GM18907 (cell line): ENCODE data around the gene CHD3.

ENCODE experiments used
- ATAC-seq: cut with Tn5 transposase; IDR thresholded peaks from one replicate; pipeline ENCODE4 v1.9.1; 2021; ENCODE audit warnings: mild to moderate bottlenecking, moderate library complexity; ENCODE audit not compliant: unreplicated experiment

The CHD3 gene

DNA sequence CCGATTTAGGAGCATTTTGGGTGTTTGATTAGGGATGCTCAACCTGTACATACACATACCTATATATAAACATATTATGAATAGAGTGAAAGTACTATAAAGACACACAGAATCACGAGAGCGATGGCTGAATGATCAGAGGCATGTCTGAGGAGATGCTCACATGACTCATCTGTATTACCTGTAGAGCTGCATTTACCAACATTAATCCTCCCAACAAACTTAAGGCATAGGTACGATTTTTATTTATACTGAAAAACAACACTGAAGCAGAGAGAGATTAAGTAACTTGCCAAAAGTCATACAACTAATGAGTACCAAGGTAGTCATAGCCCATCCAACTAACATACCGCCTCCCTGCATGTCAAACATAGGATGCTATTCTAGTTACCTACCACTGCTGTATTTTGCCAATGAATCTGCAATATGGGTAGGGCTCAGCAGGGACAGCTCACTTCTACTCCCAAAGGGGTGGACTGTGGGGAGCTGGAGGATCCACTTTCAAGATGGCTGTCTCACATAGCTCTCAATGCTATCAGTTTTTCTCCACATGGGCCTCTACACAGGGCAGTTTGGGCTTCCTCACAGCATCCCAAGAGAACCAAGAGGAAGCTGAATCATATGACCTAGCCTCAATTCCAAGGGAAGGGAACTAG, 23.5 kb upstream of the CHD3 start:
- no peak for ATAC-seq

DNA sequence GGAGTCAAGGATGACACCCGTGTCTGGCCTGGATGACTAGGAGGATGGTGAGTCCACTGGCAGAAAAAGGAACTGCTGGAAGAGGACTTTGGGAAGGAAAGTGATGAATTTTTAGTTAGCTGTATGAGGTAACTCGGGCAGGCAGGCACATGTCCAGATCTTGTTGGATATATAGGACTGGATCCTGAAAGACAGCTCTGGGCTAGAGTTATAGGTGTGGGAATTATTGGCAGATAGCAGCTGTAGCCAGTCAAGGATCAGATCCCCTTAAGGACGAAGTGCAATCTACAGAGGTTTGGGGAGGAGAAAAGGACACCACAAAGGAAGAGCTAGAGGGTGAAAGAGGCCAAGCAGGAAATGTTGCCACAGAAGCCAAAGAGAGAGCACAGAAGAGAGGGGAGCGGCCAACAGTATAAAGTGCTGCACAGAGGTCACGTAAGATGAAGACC, 20.7 kb upstream of the CHD3 start:
- no peak for ATAC-seq

DNA sequence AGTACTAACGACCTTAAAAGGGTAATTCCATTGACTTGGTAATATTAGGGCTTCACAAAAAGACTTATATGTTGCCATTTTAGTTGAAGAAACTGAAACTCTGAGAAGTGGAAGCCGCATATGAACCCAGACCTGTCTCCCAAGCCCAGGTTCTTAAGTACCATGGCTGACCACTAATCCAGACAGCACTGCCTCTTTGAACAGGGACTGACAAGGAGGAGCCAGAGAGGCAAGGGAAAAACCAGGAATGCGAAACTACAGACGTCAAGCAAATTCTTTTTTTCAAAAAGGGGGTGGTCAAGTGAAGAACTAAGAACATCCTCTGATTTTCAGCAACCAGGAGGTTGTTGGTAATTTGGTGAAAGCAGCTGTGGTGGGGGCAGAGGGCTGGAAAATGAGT, 15.5 kb upstream of the CHD3 start:
- no peak for ATAC-seq

DNA sequence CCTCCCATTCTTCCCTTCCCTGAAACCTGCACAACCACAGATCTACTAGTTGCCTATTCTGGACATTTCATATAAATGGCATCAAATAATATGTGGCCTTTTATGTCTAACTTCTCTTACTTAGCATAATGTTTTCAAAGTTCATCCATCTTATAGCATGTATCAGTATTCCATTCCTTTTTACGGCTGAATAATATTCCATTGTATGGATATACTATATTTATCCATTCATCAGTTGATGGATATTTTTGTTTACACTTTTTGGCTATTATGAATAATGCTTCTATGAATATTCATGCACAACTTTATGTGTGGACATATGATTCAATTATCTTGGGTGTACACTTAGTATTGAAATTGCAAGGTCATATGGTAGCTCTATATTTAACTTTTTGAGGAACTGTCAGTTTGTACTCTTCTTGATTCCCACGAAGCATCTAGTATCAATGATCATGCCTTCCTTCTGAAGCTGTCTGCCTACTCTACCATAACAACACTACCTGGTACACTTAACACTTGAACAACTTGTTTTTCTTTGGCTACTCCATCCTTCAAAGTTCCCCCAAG, 12.7 kb upstream of the CHD3 start:
- ATAC-seq = no peak

DNA sequence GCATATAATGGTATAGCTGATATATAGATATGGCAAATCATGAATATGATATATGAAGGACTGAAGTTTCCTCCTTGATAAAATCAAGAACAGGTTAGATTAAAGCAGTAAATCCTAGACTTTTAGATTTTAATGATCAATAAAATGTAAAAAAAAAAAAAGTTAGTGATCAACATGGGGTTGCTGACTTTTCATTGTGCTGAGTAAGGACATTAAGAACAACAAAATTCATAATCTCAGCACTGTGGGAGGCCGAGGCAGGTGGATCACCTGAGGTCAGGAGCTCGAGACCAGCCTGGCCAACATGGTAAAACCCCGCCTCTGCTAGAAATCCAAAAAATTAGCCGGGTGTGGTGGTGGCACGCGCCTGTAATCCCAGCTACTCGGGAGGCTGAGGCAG, 10.4 kb upstream of the CHD3 start:
- no peak for ATAC-seq

DNA sequence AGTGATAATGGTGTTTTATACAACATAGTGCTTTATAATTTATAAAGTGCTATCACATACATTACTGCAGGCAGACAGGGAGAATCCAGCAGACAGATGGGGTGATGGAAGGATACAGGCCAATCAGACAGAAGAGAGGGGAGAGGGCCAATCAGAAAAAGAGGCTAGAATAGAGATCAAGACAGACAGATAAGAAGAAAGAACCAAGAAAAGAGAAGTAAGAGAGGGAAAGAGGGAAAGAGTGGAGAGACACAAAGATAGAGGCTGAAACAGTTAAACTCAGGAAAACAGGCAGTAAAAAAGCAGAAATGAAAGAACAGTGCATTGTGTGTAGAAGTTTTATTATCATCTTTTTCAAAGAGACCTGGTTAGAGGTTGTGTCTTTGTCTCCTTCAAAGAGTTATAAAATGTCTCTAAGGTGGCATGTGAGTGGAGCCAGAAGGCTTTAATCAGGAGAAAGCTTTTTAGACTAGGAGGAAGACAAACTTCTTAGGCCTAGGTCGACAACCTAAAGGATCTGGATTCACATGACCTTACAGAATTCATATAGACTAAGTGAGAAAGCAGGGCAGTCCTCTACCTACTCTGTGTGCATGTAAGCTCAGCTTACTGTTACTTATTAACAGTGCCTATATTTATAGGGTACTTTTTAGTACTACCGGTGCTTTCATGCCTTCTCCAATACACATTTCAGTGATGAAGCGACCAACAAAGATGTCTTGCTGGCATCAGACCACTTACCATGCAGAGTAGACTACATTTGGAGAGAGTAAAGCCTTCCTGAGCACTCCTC, 8.3 kb upstream of the CHD3 start:
- no peak for ATAC-seq

DNA sequence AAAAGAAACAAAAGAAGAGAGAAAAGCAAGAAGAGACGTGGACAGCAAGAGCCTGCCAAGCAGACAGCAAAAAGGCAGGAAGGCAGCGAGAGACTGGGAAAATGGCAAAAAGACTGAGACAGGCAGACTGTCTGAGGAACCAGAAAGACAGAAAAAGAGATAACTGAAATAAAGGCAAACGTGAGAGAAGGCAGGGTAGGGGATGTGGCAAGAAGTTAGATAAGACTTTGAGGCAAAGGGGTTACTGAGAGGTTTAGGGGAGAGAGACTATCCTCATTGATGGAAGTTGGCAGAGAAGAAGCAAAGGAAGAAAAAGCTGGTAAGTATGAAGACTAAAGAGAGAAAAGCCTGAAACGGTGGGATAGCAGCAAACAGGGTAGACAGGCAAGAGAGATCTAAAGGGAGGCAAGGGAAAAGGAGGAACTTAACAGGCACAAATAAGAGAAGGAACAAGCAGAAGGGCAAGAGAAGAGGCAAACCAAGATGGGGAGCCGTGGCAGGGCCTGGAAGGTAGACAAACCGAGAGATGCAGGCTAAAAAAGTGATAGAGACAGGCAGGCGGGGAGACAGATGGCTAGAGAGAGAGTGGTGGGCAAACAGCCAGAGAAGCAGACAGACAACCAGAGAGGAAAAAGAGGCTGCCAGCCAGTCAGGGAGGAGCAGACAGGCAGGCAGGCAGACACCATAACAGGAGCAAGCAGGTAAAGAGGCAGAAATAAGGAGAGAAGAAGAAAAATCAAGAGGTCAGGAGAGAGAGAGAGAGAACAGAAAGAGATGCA, 7.1 kb upstream of the CHD3 start:
- no peak for ATAC-seq

DNA sequence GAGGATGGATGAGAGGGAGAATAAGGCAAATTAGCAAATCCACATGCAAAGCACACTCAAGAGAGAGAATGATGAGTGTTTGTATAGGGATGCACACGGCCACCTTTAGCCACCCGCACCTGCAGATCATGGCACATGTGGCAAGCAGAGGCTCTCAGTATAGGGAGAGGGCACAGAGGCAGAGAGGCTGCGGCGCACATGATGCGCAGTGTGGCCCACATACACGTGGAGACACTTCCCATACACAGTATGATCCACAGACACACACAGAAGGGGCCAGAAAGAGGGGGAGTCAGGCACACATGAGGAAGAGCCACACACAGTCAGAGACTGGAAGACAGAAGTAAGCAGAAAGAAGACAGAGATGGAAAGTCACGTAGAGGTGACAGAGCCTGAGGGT, 6.5 kb upstream of the CHD3 start:
- ATAC-seq = no peak

DNA sequence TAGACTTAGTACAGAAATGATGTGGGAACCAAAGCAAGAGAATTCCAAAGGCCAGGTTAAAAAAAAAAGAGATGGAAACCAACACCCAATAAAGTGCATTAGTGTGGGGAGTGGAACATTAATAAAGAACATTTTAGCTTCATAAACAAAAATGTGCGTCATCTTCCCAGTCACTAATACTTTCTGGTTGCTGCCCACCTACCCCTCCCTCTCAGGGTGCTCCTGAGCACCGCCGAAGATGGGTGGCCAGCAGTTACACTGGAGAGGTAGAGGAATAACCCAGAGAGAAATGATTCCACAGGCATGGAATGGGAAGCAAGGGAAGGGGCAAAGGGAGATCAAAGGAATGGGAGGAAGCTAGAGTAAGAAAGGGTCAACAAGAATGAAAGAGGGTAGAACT, 6.0 kb upstream of the CHD3 start:
- ATAC-seq = no peak

DNA sequence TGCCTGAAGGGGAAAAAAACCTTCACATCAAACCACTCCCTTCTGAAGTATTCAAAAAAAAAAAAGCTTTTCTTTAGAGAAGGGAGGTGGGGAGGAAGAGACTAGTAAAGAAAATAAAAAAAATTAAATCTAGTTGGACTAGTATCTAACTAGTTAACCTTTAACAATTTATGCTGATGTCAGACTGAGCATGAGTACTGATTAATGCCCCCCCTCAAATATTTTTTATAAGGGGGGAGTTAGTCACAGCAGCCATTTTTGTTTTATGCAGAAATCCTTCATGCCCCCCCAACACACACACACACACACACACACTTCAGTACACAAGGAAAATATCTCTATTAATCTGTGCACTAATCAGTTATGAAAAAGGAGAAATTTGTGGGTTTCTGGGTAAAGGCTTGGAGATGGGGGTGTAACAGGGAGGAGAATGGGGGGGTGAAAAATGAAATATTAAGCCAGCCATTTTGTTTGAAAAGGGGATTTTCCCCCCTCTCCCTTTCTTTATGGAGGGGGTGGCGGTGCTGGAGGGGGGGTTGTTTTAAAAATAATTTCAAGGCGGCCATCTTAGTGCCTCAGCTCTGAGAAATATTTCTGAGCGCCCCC, 4.7 kb upstream of the CHD3 start:
- ATAC-seq = no peak

DNA sequence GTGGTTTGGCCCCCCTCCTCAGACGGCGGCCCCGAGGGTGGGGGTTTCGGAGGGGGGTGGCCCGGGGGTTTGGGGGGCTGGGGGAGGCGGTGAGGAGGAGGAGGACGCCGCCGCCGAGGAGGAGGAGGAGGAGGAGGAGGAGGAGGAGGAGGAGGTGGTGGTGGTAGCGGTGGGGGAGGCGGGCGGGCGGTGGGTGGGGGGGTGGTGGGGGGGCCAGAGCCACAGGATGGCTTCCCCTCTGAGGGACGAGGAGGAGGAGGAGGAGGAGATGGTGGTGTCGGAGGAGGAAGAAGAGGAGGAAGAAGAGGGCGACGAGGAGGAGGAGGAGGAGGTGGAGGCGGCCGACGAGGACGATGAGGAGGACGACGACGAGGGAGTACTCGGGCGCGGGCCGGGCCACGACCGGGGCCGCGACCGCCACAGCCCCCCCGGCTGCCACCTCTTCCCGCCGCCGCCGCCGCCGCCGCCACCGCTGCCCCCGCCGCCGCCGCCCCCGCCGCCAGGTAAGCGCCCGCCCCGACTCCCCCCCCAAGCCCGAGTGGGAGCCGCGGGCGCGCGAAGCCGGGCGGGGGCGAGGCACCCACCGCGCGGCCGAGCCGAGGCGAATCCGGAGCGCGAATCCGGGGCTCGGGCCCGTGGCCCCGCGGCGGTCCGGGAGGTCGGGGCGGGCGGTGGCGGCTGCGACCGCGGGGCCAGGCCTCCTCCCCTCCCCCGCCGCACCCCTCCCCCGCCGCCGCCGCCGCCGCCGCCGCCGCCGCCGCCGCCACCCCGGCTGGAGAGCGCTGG, 3.8 kb upstream of the CHD3 start:
- ATAC-seq = no peak

DNA sequence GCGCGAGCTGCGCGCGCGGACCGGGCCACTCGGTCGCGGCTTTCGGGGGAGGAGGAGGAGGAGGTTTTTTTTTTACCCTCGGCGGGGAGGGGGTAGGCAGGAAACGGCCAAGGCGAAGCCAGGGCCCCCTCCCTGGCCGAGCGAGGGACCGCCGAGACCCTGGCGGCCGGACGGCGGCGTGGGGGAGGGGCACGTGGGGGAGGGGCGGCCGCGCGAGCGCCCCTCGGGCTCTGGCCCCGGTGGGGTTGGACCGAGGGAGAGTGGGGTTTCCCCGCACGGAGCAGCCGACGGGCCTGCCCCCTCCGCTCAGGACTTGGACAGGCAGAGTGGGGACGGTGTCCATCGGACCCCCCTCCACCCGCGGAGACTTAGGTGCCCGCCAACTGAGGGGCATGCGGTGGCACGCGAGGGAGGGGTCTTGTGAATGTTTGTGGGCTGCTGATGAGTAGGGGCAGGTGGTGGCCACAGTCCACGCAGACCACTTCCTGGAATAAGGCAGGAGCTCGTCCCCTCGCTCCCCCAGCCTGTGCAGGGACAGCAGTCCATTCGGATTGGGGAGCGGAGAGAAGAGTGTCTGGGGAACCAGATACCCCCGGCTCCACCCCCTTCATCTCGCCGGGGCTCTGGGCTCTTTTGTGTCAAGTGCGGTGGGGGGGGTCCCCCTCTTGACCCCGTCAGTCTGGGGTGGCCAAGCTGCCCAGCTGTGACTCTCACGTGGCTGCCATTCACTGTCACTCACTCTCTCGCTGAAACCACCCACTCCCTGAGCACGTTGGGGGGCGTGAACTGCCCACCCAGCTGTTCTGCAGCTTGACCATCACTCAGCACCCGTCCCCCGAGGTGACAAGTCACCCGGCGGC, 3.0 kb upstream of the CHD3 start:
- ATAC-seq = no peak

DNA sequence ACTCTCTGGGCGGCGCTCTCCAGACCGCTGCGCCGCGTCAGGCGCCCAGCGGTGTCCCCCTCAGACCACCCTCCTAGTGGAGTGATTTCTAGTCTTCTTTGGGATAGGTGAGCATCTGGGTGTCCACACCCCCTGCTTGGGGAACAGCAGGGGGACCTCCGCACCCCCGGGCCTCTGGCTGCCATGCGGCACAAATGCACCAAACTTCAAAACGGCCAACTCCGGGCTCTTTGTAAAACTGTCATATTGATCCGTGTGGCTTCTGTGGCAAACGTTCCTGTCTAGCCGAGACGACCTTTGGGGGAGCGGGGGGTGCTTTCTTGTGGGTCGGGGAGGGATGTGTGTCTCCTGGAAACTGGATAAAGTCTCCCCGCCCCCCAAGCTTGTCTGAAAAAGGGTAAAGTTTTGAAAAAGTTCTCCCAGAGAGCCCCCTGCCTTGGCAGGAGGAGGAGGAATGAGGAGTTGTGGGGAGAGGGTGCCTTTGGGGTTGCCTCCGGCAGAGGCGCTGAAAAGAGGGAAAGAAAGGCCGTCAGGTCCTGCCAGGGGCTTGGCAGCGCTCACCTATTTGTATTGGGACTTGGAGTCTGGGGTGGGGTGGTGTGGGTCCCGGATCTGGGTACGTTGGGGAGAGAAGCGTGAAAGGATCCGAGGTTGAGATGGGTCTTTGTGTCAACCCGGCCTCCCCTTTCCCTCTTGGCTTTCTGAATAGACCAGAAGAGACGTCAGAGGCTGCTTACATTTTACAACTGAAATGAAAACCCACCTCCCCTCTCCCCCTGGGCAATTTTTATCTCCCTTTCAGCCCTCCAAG, 2.2 kb upstream of the CHD3 start:
- no peak for ATAC-seq

DNA sequence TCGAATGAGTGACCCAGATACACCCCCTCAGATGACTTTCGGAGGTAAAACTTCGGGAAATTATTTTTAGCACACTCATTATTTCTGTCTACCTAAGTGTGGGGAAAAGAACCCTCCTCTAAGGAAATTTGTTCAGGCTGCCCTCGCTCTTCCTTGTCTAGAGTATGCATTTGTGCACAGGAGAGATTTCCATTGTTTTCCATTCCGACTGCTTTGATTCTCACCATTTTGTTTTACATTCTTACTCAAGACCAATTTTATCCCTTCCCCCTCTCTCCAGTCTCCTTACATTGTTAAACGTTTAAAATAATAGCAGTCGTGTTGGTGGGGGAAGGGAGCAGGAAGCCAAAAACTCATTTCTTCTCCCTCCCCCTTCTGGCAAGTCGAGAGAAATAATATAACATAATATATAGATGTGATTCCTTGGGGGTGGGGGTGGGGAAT, 1.5 kb upstream of the CHD3 start:
- no peak for ATAC-seq

DNA sequence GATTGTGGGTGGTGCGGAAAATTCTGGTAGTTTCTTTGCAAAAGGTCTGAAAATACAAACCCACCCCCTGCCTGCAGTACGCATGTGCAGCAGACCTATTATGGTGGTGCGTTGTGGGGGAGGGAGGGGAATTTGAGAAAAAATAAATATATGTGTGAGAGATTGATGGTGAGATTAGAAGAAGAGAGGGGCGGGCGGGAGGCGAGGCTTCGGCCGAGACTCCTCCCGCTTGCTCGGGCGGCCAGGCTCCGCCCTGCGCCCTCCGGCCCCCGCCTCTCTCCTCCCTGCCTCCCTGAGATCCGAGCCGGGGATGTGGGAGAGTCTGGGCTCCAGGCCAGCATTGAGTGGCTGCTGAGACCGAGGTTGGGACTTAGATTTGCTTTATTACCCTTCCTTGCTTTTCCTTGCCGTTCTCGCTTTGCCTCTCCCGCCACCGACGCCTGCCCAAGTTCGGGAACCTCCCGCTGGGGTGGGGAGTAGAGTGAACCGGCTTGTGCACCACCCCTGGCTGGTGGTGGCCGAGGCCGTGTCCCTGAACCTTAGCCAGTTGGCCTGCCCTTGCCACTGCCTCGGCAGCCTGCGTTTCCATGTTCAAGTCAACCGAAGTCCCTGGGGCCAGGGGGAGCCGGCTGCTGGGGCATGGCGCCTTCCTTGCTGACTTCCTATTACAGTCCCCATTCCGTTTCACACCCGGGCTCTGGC, 956 bp upstream of the CHD3 start:
- ATAC-seq = peak; percentile 45

DNA sequence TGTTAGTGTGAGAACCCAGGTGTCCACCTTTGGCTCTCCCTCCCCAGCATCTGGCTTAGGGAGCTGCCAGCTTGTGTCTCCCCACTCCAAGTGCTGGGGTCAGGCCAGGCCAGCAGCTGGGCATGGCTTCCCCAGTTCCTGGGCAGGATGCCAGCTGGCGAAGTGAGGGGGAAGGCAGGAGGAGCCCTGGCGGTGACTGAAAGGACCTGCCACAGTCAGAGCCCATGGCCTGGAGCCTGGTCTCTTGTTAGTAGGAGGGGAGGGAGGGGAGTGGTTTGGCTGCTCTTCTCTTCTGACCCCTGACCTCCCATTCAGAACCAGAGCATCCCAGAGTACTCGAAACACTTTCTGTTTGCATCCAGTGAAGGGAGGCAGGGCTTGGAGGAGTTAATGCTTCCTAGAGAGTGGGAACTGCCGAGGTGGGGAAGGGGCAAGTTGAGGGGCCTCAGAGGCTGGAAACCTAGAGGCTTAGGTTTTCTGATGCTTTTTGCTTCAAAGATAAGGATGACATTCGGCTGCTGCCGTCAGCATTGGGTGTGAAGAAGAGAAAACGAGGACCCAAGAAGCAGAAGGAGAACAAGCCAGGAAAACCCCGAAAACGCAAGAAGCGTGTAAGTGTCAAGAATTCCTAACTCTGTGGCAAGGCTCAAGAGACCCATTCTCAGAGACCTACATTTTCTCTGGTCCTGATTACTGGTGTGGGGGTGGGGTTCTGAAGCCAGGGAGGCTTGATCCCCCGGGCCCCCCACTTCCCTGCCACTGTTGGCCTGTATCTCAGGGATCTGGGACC, 772 bp downstream of the CHD3 start:
- ATAC-seq = no peak
